Non-pigmented ciliary epithelial cell (primary cell): ENCODE measurements around the gene LRP1B.
"Not testable (repeated sequence)": the region's sequence is repeated elsewhere in the genome, so short reads cannot be mapped to it uniquely, and the experiment has no call there.

ENCODE experiments used
- DNase-seq: peaks from one replicate; pipeline ENCODE4 v3.0.0-alpha.2; 2010; ENCODE audit warnings: low read depth

LRP1B gene

GRCh38 chr2:140603416-140603815 is 1527.4 kb downstream of the LRP1B start:
- no peak for DNase-seq

GRCh38 chr2:140601801-140602200 is 1529.0 kb downstream of the LRP1B start:
- no peak for DNase-seq

- no peak for DNase-seq
Measured at GRCh38 chr2:140601342-140601741, 1529.5 kb downstream of the LRP1B start.

- peak; percentile 77 for DNase-seq
Measured at GRCh38 chr2:140600116-140600515, 1530.7 kb downstream of the LRP1B start.

- no peak for DNase-seq
Measured at GRCh38 chr2:140597836-140598235, 1533.0 kb downstream of the LRP1B start.

- no peak for DNase-seq
Measured at GRCh38 chr2:140597205-140597604, 1533.6 kb downstream of the LRP1B start.

- DNase-seq = no peak
Measured at GRCh38 chr2:140596447-140596846, 1534.4 kb downstream of the LRP1B start.

GRCh38 chr2:140595107-140595506 is 1535.7 kb downstream of the LRP1B start:
- no peak for DNase-seq

GRCh38 chr2:140593132-140593531 is 1537.7 kb downstream of the LRP1B start:
- DNase-seq = no peak

GRCh38 chr2:140589696-140590095 is 1541.1 kb downstream of the LRP1B start:
- DNase-seq = peak; percentile 32

- peak; percentile 44 for DNase-seq
Measured at GRCh38 chr2:140589273-140589672, 1541.5 kb downstream of the LRP1B start.

- DNase-seq = no peak
Measured at GRCh38 chr2:140586379-140586778, 1544.4 kb downstream of the LRP1B start.

- no peak for DNase-seq
Measured at GRCh38 chr2:140585016-140585415, 1545.8 kb downstream of the LRP1B start.

- no peak for DNase-seq
Measured at GRCh38 chr2:140584471-140584870, 1546.3 kb downstream of the LRP1B start.

GRCh38 chr2:140580532-140581151 is 1550.2 kb downstream of the LRP1B start:
- DNase-seq = no peak

GRCh38 chr2:140577453-140577852 is 1553.4 kb downstream of the LRP1B start:
- no peak for DNase-seq

- DNase-seq = peak; percentile 46
Measured at GRCh38 chr2:140567734-140568133, 1563.1 kb downstream of the LRP1B start.

GRCh38 chr2:140565756-140566155 is 1565.1 kb downstream of the LRP1B start:
- no peak for DNase-seq

GRCh38 chr2:140555701-140556100 is 1575.1 kb downstream of the LRP1B start:
- no peak for DNase-seq

GRCh38 chr2:140552634-140553033 is 1578.2 kb downstream of the LRP1B start:
- DNase-seq = no peak

GRCh38 chr2:140551287-140551686 is 1579.5 kb downstream of the LRP1B start:
- no peak for DNase-seq

- DNase-seq = no peak
Measured at GRCh38 chr2:140550821-140551220, 1580.0 kb downstream of the LRP1B start.

- not testable (repeated sequence) for DNase-seq
Measured at GRCh38 chr2:140544769-140545168, 1586.0 kb downstream of the LRP1B start.

GRCh38 chr2:140542627-140543026 is 1588.2 kb downstream of the LRP1B start:
- no peak for DNase-seq
